Measurements from ENCODE around the gene KCNQ1. TPM values are rescaled to one million over a fixed set of nuclear protein-coding genes. Genes with fewer than 3 reads are reported as not detected.

The KCNQ1 gene
- total RNA-seq, 1 donor = 1.1 TPM

- no peak for DNase-seq (ENCODE audit: low read depth in 2 of 3, low spot score in 2 of 3)
These were observed 392.8 kb downstream of the KCNQ1 start for GRCh38 chr11:2837651-2838050.

DNA sequence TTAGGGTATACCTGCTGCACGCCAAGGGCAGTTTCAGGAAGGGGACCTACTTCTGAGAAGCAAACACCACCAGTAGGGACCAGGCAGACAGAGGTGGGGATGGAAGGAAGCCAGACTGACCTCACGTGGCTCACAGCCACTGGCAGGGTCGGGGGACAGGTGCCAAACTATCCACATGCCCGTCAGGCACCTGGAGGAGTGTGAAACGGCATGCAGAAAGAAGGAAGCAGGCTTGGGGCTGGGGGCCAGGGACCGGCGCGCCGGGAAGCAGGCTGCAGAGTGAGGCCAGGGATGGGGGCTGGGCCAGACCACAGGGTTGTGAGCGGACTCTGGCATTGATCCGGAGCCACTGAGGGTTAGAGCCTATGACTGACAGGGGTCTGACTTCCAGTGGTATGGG is 393.3 kb downstream of the KCNQ1 start:
- DNase-seq (ENCODE audit: low read depth in 2 of 3, low spot score in 2 of 3) = no peak

DNA sequence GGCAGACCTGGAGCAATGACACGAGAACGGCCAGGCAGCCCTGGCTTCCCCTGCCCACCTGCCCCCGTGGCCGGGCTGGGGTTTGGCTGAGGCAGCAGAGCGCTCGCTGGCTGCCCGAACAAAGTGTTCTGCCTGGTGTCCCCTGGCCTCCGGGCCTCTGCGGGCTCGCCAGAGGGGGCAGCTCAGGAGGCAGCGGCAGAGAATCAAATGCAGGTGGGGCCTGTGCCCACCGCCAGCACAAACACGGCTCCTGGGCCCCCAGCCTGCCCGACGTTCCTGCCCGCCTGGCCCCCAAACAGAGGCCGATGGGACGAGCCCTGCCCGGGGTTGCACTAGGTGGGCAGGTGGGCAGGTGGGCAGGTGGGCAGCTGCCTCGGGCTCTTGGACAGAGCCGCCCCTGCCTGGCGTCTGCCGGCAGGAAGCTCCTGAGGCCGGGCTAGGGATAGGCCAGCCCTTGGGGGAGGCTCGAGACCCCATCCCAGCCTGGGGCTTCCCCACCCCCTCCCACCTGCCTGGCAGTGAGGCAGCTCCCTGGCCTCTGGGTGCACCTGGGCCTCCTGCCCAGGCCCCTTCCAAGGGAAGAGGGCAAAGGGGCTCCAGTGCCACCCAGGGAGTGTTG is 394.0 kb downstream of the KCNQ1 start:
- no peak for DNase-seq (ENCODE audit: low read depth in 2 of 3, low spot score in 2 of 3)

DNA sequence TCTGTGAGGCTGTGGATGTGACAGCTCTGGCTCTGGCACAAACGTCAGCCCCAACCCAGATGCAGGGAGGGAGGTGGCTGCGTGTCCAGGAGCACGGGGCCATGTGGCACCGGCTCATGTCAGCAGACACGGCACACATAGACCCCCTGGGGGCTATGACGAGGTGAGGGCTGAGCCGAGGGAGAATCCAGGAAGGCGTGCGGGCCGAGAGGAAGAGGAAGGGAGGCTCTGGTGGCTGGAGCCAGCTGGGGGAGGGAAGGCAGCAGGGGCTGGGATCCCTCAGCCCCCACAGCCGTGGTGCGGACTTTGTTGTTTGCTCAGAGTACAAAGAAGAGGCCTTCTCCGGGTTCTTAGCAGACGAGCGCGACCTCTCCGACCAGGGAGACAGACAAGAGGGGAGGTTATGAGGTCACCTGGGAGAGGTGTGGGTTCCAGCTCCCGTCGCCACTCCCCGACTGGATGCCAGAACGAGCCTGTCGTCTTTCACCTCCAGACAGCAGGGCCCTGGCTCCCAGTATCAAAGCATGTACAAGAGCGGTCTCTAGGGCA is 394.7 kb downstream of the KCNQ1 start:
- DNase-seq (ENCODE audit: low read depth in 2 of 3, low spot score in 2 of 3) = no peak

- no peak for DNase-seq (ENCODE audit: low read depth in 2 of 3, low spot score in 2 of 3)
These were observed 396.8 kb downstream of the KCNQ1 start for GRCh38 chr11:2841411-2842190.

DNA sequence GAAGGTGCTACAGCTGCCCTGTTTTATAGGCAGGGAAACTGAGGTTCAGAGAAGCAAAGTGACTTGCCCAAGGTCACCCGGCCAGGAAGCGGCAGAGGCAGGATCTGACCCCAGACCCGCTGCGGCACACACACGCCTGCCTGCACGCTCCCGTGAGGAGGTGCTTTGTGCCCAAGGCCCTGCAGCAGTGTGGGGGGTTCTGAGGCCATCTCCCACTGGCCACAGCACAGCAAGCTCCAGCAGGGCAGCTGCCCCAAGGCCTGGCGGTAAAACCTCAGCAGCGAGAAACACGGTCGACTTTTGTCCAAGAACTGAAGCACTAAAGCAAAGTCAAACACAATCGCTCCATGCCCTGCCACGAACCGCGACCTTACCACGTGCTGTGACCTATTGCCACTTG is 398.1 kb downstream of the KCNQ1 start:
- DNase-seq (ENCODE audit: low read depth in 2 of 3, low spot score in 2 of 3) = no peak

- no peak for DNase-seq (ENCODE audit: low read depth in 2 of 3, low spot score in 2 of 3)
These were observed 398.7 kb downstream of the KCNQ1 start for GRCh38 chr11:2843551-2843950.

- DNase-seq (ENCODE audit: low read depth in 2 of 3, low spot score in 2 of 3) = no peak
These were observed 399.5 kb downstream of the KCNQ1 start for GRCh38 chr11:2844116-2844842.

DNA sequence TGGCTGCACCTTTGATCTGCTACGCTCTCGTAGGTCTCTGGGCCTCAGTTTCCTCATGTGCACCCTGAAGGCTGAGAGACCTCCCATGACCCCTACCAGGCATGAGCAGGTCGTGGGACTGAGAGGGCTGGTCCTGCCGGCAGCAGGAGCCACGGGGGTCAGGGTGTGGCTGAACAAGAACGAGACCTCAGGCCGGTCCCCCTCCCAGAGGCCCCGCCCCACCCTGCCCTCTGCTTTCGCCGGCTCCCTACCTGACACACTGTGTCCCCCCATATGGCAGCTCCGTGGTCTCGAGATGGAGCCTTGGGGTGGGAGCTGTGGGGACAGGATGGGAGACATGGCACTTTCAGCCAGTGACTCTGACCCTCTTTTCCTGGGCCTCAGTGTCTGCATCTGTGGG is 400.2 kb downstream of the KCNQ1 start:
- DNase-seq (ENCODE audit: low read depth in 2 of 3, low spot score in 2 of 3) = no peak

DNA sequence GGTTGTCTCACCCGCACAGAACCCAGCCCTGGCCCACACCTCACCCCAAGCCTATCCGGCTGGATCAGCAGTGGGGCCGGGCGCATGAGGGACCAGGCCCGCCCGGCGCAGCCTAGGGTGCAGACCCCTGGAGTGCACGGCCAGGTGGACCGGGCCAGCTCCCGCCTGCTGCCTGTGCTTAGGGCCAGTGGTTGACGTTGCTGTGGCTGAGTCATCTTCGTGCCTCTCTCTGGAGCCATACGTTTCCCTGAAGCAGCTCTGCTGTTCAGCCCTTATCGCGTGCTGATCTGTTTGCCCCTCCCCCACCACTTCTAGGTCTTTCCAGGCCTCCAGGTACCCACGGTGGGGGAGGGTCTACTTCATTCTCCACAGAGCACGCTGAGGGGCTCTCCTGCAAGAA is 401.2 kb downstream of the KCNQ1 start:
- DNase-seq (ENCODE audit: low read depth in 2 of 3, low spot score in 2 of 3) = no peak

- no peak for DNase-seq (ENCODE audit: low read depth in 2 of 3, low spot score in 2 of 3)
These were observed 401.7 kb downstream of the KCNQ1 start for GRCh38 chr11:2846470-2846869.

GRCh38 chr11:2847561-2847960 is 402.8 kb downstream of the KCNQ1 start:
- DNase-seq (ENCODE audit: low read depth in 2 of 3, low spot score in 2 of 3) = no peak

DNA sequence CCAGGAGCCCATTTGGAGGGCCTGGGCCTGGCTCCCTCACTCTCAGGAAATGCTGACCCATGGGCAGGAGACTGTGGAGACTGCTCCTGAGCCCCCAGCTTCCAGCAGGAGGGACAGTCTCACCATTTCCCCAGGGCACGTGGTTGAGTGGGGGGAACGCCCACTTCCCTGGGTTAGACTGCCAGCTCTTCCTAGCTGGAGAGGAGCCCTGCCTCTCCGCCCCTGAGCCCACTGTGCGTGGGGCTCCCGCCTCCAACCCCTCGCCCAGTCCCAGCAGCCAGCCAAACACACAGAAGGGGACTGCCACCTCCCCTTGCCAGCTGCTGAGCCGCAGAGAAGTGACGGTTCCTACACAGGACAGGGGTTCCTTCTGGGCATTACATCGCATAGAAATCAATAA is 403.7 kb downstream of the KCNQ1 start:
- no peak for DNase-seq (ENCODE audit: low read depth in 2 of 3, low spot score in 2 of 3)

GRCh38 chr11:2849994-2850770 is 405.4 kb downstream of the KCNQ1 start:
- no peak for DNase-seq (ENCODE audit: low read depth in 2 of 3, low spot score in 2 of 3)

- no peak for DNase-seq (ENCODE audit: low read depth in 2 of 3, low spot score in 2 of 3)
These were observed 408.6 kb downstream of the KCNQ1 start for GRCh38 chr11:2853401-2853800.

DNA sequence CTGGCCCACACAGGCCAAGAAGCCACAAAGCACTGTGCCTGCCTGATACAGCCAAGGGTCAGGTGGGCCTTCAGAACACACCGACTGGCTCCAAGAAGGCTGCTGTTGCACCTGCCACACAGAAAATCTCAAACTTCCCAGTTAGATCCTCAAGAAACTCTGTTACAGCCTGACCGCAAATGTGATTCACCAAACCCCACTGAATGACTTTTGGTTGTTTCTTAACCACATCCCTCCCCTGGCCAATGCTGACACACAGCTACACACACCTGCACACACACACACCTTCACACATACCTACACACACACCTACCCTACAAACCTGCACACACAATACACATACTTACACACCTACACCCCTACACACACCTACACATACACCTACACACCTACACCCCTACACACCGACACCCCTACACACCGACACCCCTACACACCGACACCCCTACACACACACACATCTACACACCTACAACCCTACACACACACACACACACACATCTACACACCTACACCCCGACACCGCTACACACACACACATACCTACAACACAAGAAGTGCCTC is 409.3 kb downstream of the KCNQ1 start:
- DNase-seq (ENCODE audit: low read depth in 2 of 3, low spot score in 2 of 3) = no peak

- DNase-seq (ENCODE audit: low read depth in 2 of 3, low spot score in 2 of 3) = no peak
These were observed 410.4 kb downstream of the KCNQ1 start for GRCh38 chr11:2855162-2855561.

GRCh38 chr11:2857276-2857675 is 412.5 kb downstream of the KCNQ1 start:
- DNase-seq (ENCODE audit: low read depth in 2 of 3, low spot score in 2 of 3) = no peak

GRCh38 chr11:2857918-2858317 is 413.1 kb downstream of the KCNQ1 start:
- DNase-seq (ENCODE audit: low read depth in 2 of 3, low spot score in 2 of 3) = no peak

- DNase-seq (ENCODE audit: low read depth in 2 of 3, low spot score in 2 of 3) = no peak
These were observed 414.3 kb downstream of the KCNQ1 start for GRCh38 chr11:2858995-2859698.
